Neural cell (in vitro differentiated cells): ENCODE results near the gene COG8. TPM values are rescaled to one million over a fixed set of nuclear protein-coding genes. Genes with fewer than 3 reads are reported as not detected.

Source experiments
- H2AFZ ChIP-seq: fragments of 200-600, 300-800 bp; sonication (generic), shearing (Covaris generic); 2 replicates; pipeline ENCODE4 v1.6.0; 2014; ENCODE audit warnings: low read depth, mild to moderate bottlenecking, antibody characterized with exemption, low read length, moderate library complexity
- H3F3A ChIP-seq: fragments of 200-600 bp; shearing (Covaris generic); 2 replicates; pipeline ENCODE4 v1.6.1; 2016; ENCODE audit warnings: mild to moderate bottlenecking, moderate library complexity, mixed read lengths, antibody characterized with exemption, low read length; ENCODE audit not compliant: insufficient read depth, poor library complexity, severe bottlenecking
- H3K27ac ChIP-seq: fragments of 200-600, 300-800 bp; sonication (generic), shearing (Covaris generic); 2 replicates; pipeline ENCODE4 v1.5.1; 2014; ENCODE audit warnings: mild to moderate bottlenecking, low read length, moderate library complexity
- H3K27me3 ChIP-seq: fragments of 300-800, 200-600 bp; sonication (generic), shearing (Covaris generic); 2 replicates; pipeline ENCODE4 v1.6.0; 2014; ENCODE audit warnings: mild to moderate bottlenecking, low read depth, low read length, moderate library complexity; ENCODE audit not compliant: insufficient read depth
- H3K36me3 ChIP-seq: fragments of 300-800, 200-600 bp; sonication (generic), shearing (Covaris generic); 2 replicates; pipeline ENCODE4 v1.5.1; 2014; ENCODE audit warnings: mild to moderate bottlenecking, antibody characterized with exemption, low read length, moderate library complexity; ENCODE audit not compliant: insufficient read depth
- H3K4me2 ChIP-seq: fragments of 300-800, 200-600 bp; sonication (generic), shearing (Covaris generic); 2 replicates; pipeline ENCODE4 v1.6.0; 2014; ENCODE audit warnings: mild to moderate bottlenecking, low read length
- H3K4me3 ChIP-seq: fragments of 300-800, 200-600 bp; sonication (generic), shearing (Covaris generic); 2 replicates; pipeline ENCODE4 v1.5.1; 2014; ENCODE audit warnings: mild to moderate bottlenecking, low read length, moderate library complexity
- H3K79me2 ChIP-seq: fragments of 200-600 bp; shearing (Covaris generic); replicated peaks from 2 replicates; pipeline ENCODE4 v1.6.0; 2014; ENCODE audit warnings: mild to moderate bottlenecking, low read length, moderate library complexity; ENCODE audit not compliant: insufficient read depth
- H3K9ac ChIP-seq: fragments of 300-800, 200-600 bp; sonication (generic), shearing (Covaris generic); 2 replicates; pipeline ENCODE4 v1.6.1; 2016; ENCODE audit warnings: mild to moderate bottlenecking, low read length, mixed read lengths
- H3K9me2 ChIP-seq: fragments of 200-600 bp; shearing (Covaris generic); 2 replicates; pipeline ENCODE4 v1.6.1; 2016; ENCODE audit warnings: mild to moderate bottlenecking, low read length, mixed read lengths; ENCODE audit not compliant: insufficient read depth
- H3K9me3 ChIP-seq: fragments of 200-600, 300-800 bp; sonication (generic), shearing (Covaris generic); 2 replicates; pipeline ENCODE4 v1.6.1; 2016; ENCODE audit warnings: mild to moderate bottlenecking, mixed run types, low read length, moderate library complexity, mixed read lengths
- H4K20me1 ChIP-seq: fragments of 200-600 bp; shearing (Covaris generic); 2 replicates; pipeline ENCODE4 v1.6.1; 2016; ENCODE audit warnings: mild to moderate bottlenecking, mixed run types; ENCODE audit not compliant: insufficient read depth
- EP300 ChIP-seq: fragments of 450-650 bp; conservative IDR thresholded peaks from 2 replicates; pipeline ENCODE4 v1.6.1; 2014; ENCODE audit warnings: antibody characterized with exemption, mild to moderate bottlenecking, moderate library complexity; ENCODE audit not compliant: poor library complexity, severe bottlenecking
- EZH2 ChIP-seq: fragments of 200-600, 300-800 bp; shearing (Covaris generic), sonication (generic); IDR thresholded peaks from 2 replicates; pipeline ENCODE4 v1.6.1; 2014; ENCODE audit warnings: antibody characterized with exemption, low read length, borderline replicate concordance, mild to moderate bottlenecking; ENCODE audit not compliant: insufficient read depth, poor library complexity, severe bottlenecking
- MXI1 ChIP-seq: fragments of 450-650 bp; conservative IDR thresholded peaks from 2 replicates; pipeline ENCODE4 v1.6.1; 2014; ENCODE audit warnings: antibody characterized with exemption, mild to moderate bottlenecking; ENCODE audit not compliant: poor library complexity, severe bottlenecking
- POLR2AphosphoS5 ChIP-seq: IDR thresholded peaks from 2 replicates; pipeline ENCODE4 v1.6.1; 2012
- RAD21 ChIP-seq: fragments of 450-650 bp; conservative IDR thresholded peaks from 2 replicates; pipeline ENCODE4 v1.6.1; 2014; ENCODE audit warnings: antibody characterized with exemption, mild to moderate bottlenecking, moderate library complexity
- REST ChIP-seq: IDR thresholded peaks from 2 replicates; pipeline ENCODE4 v1.6.1; 2012; ENCODE audit warnings: borderline replicate concordance
- SMC3 ChIP-seq: fragments of 450-650 bp; conservative IDR thresholded peaks from 2 replicates; pipeline ENCODE4 v1.6.1; 2014; ENCODE audit warnings: antibody characterized with exemption, mild to moderate bottlenecking, moderate library complexity; ENCODE audit not compliant: poor library complexity
- TAF1 ChIP-seq: IDR thresholded peaks from 2 replicates; pipeline ENCODE4 v1.6.1; 2012; ENCODE audit warnings: low read depth
- polyA plus RNA-seq: library from polyadenylated mRNA; depleted of rRNA; stranded (reverse); fragments of >200 nt; gene quantifications from 2 replicates; pipeline ENCODE4 v1.2.3, GENCODE V29; 2014
- TF ChIP-seq, protein P1 (sequence below): fragments of 450-650 bp; IDR thresholded peaks from 2 replicates; pipeline ENCODE4 v1.5.1; 2014; ENCODE audit warnings: antibody characterized with exemption, mild to moderate bottlenecking, moderate library complexity; ENCODE audit not compliant: poor library complexity, severe bottlenecking

The COG8 gene
- polyA plus RNA-seq, 1 donor from 2014 or later: 27.8 TPM

DNA sequence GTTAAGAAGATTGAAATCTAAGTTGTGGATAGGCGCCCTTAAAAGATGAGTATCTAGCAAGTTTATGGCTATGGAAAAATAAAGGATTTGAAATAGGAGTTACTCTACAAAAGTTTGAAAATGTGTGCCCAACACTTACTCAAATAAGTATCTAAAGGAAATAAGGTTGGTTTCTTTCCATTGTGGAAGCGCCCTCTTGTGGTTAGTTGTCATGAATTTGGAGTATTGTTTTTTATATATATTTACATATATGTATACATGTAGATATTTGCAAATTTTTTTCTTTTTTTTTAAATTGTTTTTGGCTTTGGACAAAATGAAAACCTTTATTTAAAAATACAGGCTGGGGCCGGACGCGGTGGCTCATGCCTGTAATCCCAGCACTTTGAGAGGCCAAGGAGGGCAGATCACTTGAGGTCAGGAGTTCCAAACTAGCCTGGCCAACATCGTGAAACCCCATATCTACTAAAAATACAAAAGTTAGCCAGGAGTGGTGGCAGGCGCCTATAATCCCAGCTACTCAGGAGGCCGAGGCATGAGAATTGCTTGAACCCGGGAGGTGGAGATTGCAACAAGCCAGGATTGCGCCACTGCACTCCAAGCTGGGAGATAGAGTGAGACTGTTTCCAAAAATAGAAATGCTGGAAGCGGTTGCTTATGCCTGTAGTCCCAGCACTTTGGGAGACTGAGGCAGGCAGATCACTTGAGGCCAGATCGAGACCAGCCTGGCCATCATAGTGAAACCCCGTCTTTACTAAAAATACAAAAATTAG lies 52.2 kb downstream of the COG8 start:
- Histone ChIP-seq H3K9me3 (no peaks in the 10 kb centered on the region), H2AFZ (no peak overlapping the region), H3K4me3 (no peak overlapping the region), H3K27ac (no peak overlapping the region), H4K20me1 (no peaks in the 10 kb centered on the region), H3K9ac (no peak overlapping the region), H3K9me2 (no peaks in the 10 kb centered on the region), H3K27me3 (no peaks in the 10 kb centered on the region), H3K4me2 (no peak overlapping the region), H3K79me2 (no peaks in the 10 kb centered on the region), H3K36me3 (no peaks in the 10 kb centered on the region), H3F3A (no peaks in the 10 kb centered on the region)
- no peak for TF ChIP-seq EP300
- TF ChIP-seq RAD21: peak; percentile 65
- TF ChIP-seq, protein P1, sequence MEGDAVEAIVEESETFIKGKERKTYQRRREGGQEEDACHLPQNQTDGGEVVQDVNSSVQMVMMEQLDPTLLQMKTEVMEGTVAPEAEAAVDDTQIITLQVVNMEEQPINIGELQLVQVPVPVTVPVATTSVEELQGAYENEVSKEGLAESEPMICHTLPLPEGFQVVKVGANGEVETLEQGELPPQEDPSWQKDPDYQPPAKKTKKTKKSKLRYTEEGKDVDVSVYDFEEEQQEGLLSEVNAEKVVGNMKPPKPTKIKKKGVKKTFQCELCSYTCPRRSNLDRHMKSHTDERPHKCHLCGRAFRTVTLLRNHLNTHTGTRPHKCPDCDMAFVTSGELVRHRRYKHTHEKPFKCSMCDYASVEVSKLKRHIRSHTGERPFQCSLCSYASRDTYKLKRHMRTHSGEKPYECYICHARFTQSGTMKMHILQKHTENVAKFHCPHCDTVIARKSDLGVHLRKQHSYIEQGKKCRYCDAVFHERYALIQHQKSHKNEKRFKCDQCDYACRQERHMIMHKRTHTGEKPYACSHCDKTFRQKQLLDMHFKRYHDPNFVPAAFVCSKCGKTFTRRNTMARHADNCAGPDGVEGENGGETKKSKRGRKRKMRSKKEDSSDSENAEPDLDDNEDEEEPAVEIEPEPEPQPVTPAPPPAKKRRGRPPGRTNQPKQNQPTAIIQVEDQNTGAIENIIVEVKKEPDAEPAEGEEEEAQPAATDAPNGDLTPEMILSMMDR: peak; percentile 65
- TF ChIP-seq SMC3: peak; percentile 84

DNA sequence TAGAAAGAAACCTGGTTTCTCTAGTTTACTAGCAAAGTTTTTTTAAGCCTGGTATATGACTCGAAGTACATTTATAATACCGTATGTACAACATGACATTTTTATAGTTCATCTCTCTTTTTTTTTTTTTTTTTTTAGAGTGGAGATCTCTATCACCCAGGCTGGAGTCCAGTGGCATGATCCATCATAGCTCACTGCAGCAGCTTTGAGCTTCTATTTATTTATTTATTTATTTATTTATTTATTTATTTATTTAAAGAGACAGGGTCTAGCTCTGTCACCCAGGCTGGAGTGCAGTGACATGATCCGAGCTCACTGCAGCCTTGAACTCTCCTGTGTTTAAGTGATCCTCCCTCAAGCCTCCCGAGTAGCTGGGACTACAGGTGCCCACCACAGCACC lies 54.1 kb downstream of the COG8 start:
- Histone ChIP-seq H2AFZ (no peak overlapping the region), H4K20me1 (no peaks in the 10 kb centered on the region), H3F3A (no peaks in the 10 kb centered on the region), H3K9me2 (no peaks in the 10 kb centered on the region), H3K9ac (no peak overlapping the region), H3K27ac (no peak overlapping the region), H3K4me3 (no peak overlapping the region), H3K27me3 (no peaks in the 10 kb centered on the region), H3K36me3 (no peaks in the 10 kb centered on the region), H3K79me2 (no peaks in the 10 kb centered on the region), H3K9me3 (no peaks in the 10 kb centered on the region), H3K4me2 (no peak overlapping the region)
- TF ChIP-seq TAF1: no peak
- no peak for TF ChIP-seq EZH2
- no peak for TF ChIP-seq EP300
- TF ChIP-seq POLR2AphosphoS5: no peak
- TF ChIP-seq, protein P1: no peak
- no peak for TF ChIP-seq SMC3
- no peak for TF ChIP-seq REST
- TF ChIP-seq RAD21: no peak
- TF ChIP-seq MXI1: no peak
